ENCODE measurements around the gene TSPAN33. TPM values are rescaled to one million over a fixed set of nuclear protein-coding genes. Genes with fewer than 3 reads are reported as not detected.

The TSPAN33 gene
- total and polyA plus RNA-seq, 4 donors = 16.4 to 24.8 (median 18.6) TPM

DNA sequence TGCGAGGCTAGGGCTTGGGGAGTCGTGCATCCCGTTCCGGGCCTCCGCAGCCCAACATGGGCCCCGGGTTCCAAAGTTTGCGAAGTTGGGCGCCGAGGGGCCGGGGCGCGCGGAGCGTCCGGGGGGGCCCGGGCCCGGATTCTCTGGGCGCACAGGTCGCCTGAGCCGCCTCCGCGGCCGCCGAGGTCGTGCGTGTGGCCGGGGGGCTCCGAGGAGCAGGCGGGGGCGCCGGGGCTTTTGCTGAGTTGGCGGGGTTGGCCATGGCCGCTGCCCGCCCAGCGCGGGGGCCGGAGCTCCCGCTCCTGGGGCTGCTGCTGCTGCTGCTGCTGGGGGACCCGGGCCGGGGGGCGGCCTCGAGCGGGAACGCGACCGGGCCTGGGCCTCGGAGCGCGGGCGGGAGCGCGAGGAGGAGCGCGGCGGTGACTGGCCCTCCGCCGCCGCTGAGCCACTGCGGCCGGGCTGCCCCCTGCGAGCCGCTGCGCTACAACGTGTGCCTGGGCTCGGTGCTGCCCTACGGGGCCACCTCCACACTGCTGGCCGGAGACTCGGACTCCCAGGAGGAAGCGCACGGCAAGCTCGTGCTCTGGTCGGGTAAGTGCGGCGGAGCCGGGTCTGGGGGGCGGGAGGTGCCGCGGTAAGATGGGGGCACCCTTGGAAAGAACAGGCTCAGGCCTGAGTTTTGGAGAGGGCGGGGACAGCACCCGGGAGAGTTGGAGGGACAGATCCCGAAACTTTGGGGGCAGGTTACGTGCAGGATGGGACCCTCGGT lies 44.6 kb downstream of the TSPAN33 start:
- H3K27ac ChIP-seq (ENCODE audit: low read depth, low read length) = peak overlapping the region; percentile 61
- no peaks in the 10 kb centered on the region for H3K9me3 ChIP-seq (ENCODE audit: control insufficient read depth, insufficient read depth, low read length)
- H3K4me1 ChIP-seq (ENCODE audit: control insufficient read depth, insufficient read depth, low read length) = peaks cover 18% of the 10 kb centered on the region
- H3K27me3 ChIP-seq (ENCODE audit: control insufficient read depth, insufficient read depth, low read length) = peaks cover 11% of the 10 kb centered on the region
- under 1% methylated on average over 83 of the region's 83 CpGs for WGBS (ENCODE audit: insufficient coverage)
- no peaks in the 10 kb centered on the region for H3K36me3 ChIP-seq (ENCODE audit: control insufficient read depth, insufficient read depth, low read length)
- H3K4me3 ChIP-seq (ENCODE audit: low read depth, low read length) = peak overlapping the region; percentile 69
- peak in 2 of 6 donors; percentile 31 to 48 for DNase-seq (ENCODE audit: low read depth in 4 of 6, low spot score in 6 of 6)

- H3K27me3 ChIP-seq (ENCODE audit: control insufficient read depth, insufficient read depth, low read length) = peaks cover 11% of the 10 kb centered on the region
- peak in 1 of 6 donors; percentile 6 for DNase-seq (ENCODE audit: low read depth in 4 of 6, low spot score in 6 of 6)
- H3K27ac ChIP-seq (ENCODE audit: low read depth, low read length) = peak overlapping the region; percentile 61
- no peaks in the 10 kb centered on the region for H3K36me3 ChIP-seq (ENCODE audit: control insufficient read depth, insufficient read depth, low read length)
- 10% methylated on average over 13 of the region's 13 CpGs for WGBS (ENCODE audit: insufficient coverage)
- H3K4me3 ChIP-seq (ENCODE audit: low read depth, low read length) = peak overlapping the region; percentile 69
- peaks cover 18% of the 10 kb centered on the region for H3K4me1 ChIP-seq (ENCODE audit: control insufficient read depth, insufficient read depth, low read length)
- no peaks in the 10 kb centered on the region for H3K9me3 ChIP-seq (ENCODE audit: control insufficient read depth, insufficient read depth, low read length)
These were observed 45.3 kb downstream of the TSPAN33 start for GRCh38 chr7:129189661-129190310.

DNA sequence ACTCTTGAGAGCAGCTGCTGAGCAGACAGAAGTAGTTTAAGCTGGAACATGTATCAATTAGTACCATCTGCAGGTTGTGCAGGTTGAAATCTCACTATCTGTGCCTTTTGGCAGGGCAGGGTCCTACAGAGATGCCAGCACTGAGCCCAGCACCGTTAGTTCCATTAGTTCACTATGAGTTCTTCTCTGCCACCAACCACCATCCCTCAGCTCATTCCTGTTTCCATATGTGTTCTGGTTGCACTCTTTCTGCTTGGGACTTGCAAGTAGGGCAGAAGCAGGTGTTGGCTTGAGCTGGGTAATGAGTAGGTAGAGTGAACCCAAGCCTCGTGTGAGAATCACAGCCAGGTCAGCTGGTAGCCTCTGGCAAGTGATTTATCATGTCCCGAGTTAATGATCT lies 46.8 kb downstream of the TSPAN33 start:
- Histone ChIP-seq H3K36me3 (ENCODE audit: control insufficient read depth, insufficient read depth, low read length) (no peaks in the 10 kb centered on the region), H3K27me3 (ENCODE audit: control insufficient read depth, insufficient read depth, low read length) (peaks cover 11% of the 10 kb centered on the region), H3K4me3 (ENCODE audit: low read depth, low read length) (no peak overlapping the region), H3K4me1 (ENCODE audit: control insufficient read depth, insufficient read depth, low read length) (peaks cover 18% of the 10 kb centered on the region), H3K9me3 (ENCODE audit: control insufficient read depth, insufficient read depth, low read length) (no peaks in the 10 kb centered on the region), H3K27ac (ENCODE audit: low read depth, low read length) (no peak overlapping the region)
- WGBS (ENCODE audit: insufficient coverage) = 62% methylated on average over 3 of the region's 3 CpGs
- no peak for DNase-seq (ENCODE audit: low read depth in 4 of 6, low spot score in 6 of 6)

GRCh38 chr7:129193892-129194291 lies 49.4 kb downstream of the TSPAN33 start:
- Histone ChIP-seq H3K27ac (ENCODE audit: low read depth, low read length) (no peak overlapping the region), H3K4me1 (ENCODE audit: control insufficient read depth, insufficient read depth, low read length) (peaks cover 12% of the 10 kb centered on the region), H3K4me3 (ENCODE audit: low read depth, low read length) (no peak overlapping the region), H3K36me3 (ENCODE audit: control insufficient read depth, insufficient read depth, low read length) (no peaks in the 10 kb centered on the region), H3K9me3 (ENCODE audit: control insufficient read depth, insufficient read depth, low read length) (no peaks in the 10 kb centered on the region), H3K27me3 (ENCODE audit: control insufficient read depth, insufficient read depth, low read length) (peaks cover 11% of the 10 kb centered on the region)
- 100% methylated on average over 1 of the region's 3 CpGs for WGBS (ENCODE audit: insufficient coverage)
- no peak for DNase-seq (ENCODE audit: low read depth in 4 of 6, low spot score in 6 of 6)

DNA sequence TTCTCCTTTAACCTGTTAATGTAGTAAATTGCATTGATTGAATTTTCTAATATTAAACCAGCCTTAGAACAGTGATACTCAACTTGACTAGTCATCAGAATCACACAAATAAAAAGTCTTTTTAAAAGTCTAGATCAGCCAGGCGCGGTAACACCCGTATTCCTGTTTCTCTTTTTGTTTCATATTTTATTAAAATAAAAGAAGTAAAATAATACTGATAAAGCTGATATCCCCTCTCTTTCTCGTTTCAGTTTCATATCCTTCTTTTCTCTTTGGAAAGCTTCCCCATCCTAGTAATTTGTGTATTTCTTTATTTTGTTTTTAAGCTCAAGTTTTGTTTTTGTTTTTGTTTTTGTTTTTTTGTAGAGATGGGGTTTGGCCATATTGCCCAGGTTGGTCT lies 53.3 kb downstream of the TSPAN33 start:
- no peaks in the 10 kb centered on the region for H3K36me3 ChIP-seq (ENCODE audit: control insufficient read depth, insufficient read depth, low read length)
- no CpG with 5 or more reads among the region's 4 CpGs for WGBS (ENCODE audit: insufficient coverage)

GRCh38 chr7:129199406-129199805 lies 54.9 kb downstream of the TSPAN33 start:
- Histone ChIP-seq H3K27ac (ENCODE audit: low read depth, low read length) (no peak overlapping the region), H3K4me3 (ENCODE audit: low read depth, low read length) (no peak overlapping the region), H3K27me3 (ENCODE audit: control insufficient read depth, insufficient read depth, low read length) (no peaks in the 10 kb centered on the region), H3K9me3 (ENCODE audit: control insufficient read depth, insufficient read depth, low read length) (no peaks in the 10 kb centered on the region), H3K4me1 (ENCODE audit: control insufficient read depth, insufficient read depth, low read length) (peaks cover 6% of the 10 kb centered on the region), H3K36me3 (ENCODE audit: control insufficient read depth, insufficient read depth, low read length) (peaks cover 5% of the 10 kb centered on the region)
- DNase-seq (ENCODE audit: low read depth in 4 of 6, low spot score in 6 of 6) = no peak
- 94% methylated on average over 2 of the region's 4 CpGs for WGBS (ENCODE audit: insufficient coverage)

More for the DNA sequence above, 53.3 kb downstream of the TSPAN33 start:
- Histone ChIP-seq H3K27ac (ENCODE audit: low read depth, low read length) (no peak overlapping the region), H3K9me3 (ENCODE audit: control insufficient read depth, insufficient read depth, low read length) (no peaks in the 10 kb centered on the region), H3K4me1 (ENCODE audit: control insufficient read depth, insufficient read depth, low read length) (no peaks in the 10 kb centered on the region), H3K4me3 (ENCODE audit: low read depth, low read length) (no peak overlapping the region), H3K27me3 (ENCODE audit: control insufficient read depth, insufficient read depth, low read length) (no peaks in the 10 kb centered on the region)
- DNase-seq (ENCODE audit: low read depth in 4 of 6, low spot score in 6 of 6) = no peak

DNA sequence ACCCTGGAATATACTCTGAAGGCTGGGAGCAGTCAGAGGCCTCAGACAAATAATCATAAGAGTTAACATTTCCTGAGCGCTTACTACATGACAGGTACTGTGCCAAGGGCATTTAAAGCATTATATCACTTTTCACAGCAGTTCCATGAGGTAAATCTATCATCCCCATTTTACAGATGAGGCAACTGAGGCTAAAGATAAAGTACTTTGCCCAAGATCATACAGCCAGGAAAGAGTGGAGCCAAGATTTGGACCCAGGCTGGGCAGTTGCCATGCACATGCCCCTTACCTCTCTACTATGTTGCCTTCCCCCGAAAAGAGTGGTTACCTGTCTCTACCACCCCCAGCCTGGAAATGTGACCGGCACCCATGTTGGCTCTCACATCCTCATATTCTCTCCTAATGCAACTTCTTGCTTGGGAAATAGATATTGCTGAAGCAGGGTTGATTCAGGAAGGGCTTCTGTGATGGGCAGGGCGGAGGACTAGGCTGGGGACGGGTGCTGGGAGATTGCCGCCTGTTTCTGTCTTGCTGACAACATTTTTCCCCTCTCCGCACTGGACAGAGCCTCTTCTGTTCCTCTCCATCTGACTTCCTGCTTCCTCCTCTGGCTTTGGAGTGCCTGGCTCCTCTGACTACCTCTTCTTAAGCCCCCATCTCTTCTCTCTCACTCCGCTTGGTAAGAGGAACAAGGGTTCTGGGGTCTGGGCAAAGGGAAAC lies 57.7 kb downstream of the TSPAN33 start:
- 73% methylated on average over 5 of the region's 8 CpGs for WGBS (ENCODE audit: insufficient coverage)
- no peak overlapping the region for H3K4me3 ChIP-seq (ENCODE audit: low read depth, low read length)
- H3K27ac ChIP-seq (ENCODE audit: low read depth, low read length) = no peak overlapping the region
- no peak for DNase-seq (ENCODE audit: low read depth in 4 of 6, low spot score in 6 of 6)
- peaks cover 25% of the 10 kb centered on the region for H3K36me3 ChIP-seq (ENCODE audit: control insufficient read depth, insufficient read depth, low read length)
- H3K4me1 ChIP-seq (ENCODE audit: control insufficient read depth, insufficient read depth, low read length) = peaks cover 6% of the 10 kb centered on the region
- no peaks in the 10 kb centered on the region for H3K9me3 ChIP-seq (ENCODE audit: control insufficient read depth, insufficient read depth, low read length)
- H3K27me3 ChIP-seq (ENCODE audit: control insufficient read depth, insufficient read depth, low read length) = no peaks in the 10 kb centered on the region

DNA sequence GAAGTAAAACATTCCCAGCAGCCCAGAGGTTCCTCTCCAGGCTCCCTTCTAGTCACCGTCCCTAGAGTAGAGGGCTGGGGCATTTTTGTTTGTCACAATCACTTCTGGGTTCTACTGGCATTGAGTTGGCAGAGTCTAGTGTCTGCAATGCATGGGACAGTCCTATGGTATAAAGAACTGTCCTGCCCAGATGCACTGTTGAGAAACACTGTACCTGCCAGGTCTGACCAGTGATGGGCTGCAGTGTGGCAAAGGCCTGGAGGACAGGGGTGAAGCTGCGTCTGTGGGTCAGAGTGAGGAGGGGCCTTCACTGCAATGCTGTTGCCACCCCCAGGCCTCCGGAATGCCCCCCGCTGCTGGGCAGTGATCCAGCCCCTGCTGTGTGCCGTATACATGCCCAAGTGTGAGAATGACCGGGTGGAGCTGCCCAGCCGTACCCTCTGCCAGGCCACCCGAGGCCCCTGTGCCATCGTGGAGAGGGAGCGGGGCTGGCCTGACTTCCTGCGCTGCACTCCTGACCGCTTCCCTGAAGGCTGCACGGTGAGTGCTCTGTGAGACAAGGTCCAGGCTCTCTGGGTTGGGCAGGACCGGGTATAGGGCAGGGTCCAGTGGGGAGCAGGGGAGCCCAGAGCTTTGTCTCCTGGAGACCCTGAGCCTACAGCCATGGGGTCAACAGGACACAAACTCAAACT lies 58.7 kb downstream of the TSPAN33 start:
- no peak for DNase-seq (ENCODE audit: low read depth in 4 of 6, low spot score in 6 of 6)
- H3K4me3 ChIP-seq (ENCODE audit: low read depth, low read length) = no peak overlapping the region
- peaks cover 27% of the 10 kb centered on the region for H3K36me3 ChIP-seq (ENCODE audit: control insufficient read depth, insufficient read depth, low read length)
- H3K27ac ChIP-seq (ENCODE audit: low read depth, low read length) = no peak overlapping the region
- no peaks in the 10 kb centered on the region for H3K27me3 ChIP-seq (ENCODE audit: control insufficient read depth, insufficient read depth, low read length)
- 62% methylated on average over 14 of the region's 14 CpGs for WGBS (ENCODE audit: insufficient coverage)
- H3K4me1 ChIP-seq (ENCODE audit: control insufficient read depth, insufficient read depth, low read length) = peaks cover 6% of the 10 kb centered on the region
- no peaks in the 10 kb centered on the region for H3K9me3 ChIP-seq (ENCODE audit: control insufficient read depth, insufficient read depth, low read length)

- 95% methylated on average over 23 of the region's 29 CpGs for WGBS (ENCODE audit: insufficient coverage)
- Histone ChIP-seq H3K9me3 (ENCODE audit: control insufficient read depth, insufficient read depth, low read length) (no peaks in the 10 kb centered on the region), H3K27ac (ENCODE audit: low read depth, low read length) (no peak overlapping the region), H3K27me3 (ENCODE audit: control insufficient read depth, insufficient read depth, low read length) (no peaks in the 10 kb centered on the region), H3K4me3 (ENCODE audit: low read depth, low read length) (no peak overlapping the region), H3K36me3 (ENCODE audit: control insufficient read depth, insufficient read depth, low read length) (peaks cover 42% of the 10 kb centered on the region), H3K4me1 (ENCODE audit: control insufficient read depth, insufficient read depth, low read length) (peaks cover 6% of the 10 kb centered on the region)
- DNase-seq (ENCODE audit: low read depth in 4 of 6, low spot score in 6 of 6) = no peak
These were observed 60.8 kb downstream of the TSPAN33 start for GRCh38 chr7:129205126-129205818.

Measured in spinal cord (tissue), 10 donors.